HCT116 (cell line): ENCODE measurements around the gene PDE4B. TPM values are rescaled to one million over a fixed set of nuclear protein-coding genes. Genes with fewer than 3 reads are reported as not detected.

ENCODE experiments used
- ATAC-seq: fragments of 200-7000 bp; cut with Tn5 transposase; 2 replicates; pipeline ENCODE4 v1.9.1; 2020; ENCODE audit warnings: mild to moderate bottlenecking, moderate library complexity
- BruUV-seq: library from RNA; stranded (reverse); fragments of 400-500 nt; replicated peaks from 2 replicates; lab custom pipeline; 2021; lab: Mats Ljungman, UMichigan
- CTCF ChIA-PET: fragments of 300-600 bp; sonication (Branson Sonifier 250); formaldehyde crosslinking; loops from one replicate; lab custom pipeline; 2021; ENCODE audit warnings: antibody characterized with exemption; lab: Charles Lee
- POLR2A ChIA-PET: fragments of 300-600, 350-600 bp; sonication (Branson Sonifier 250); formaldehyde crosslinking; loops from one replicate; lab custom pipeline; 2021; ENCODE audit warnings: antibody characterized with exemption; lab: Charles Lee
- RAD21 ChIA-PET, 2 experiments: fragments of 300-600 bp; sonication (Branson Sonifier 250); formaldehyde crosslinking; loops; one replicate each; lab custom pipeline; 2023; ENCODE audit warnings: low total read pairs in 2 of 2; ENCODE audit not compliant: uncharacterized antibody in 2 of 2, unreplicated experiment in 2 of 2, low non-redundant PET in 1 of 2; lab: Charles Lee
- DNase-seq: peaks from one replicate; pipeline ENCODE4 v3.0.0-alpha.2; 2010; ENCODE audit warnings: low read depth, low spot score
- H2AFZ ChIP-seq: fragments of 200-600 bp; shearing (Covaris generic), sonication (generic); 2 replicates; pipeline ENCODE4 v1.6.1; 2017; ENCODE audit warnings: low read depth, mixed run types, mixed read lengths, antibody characterized with exemption, low read length; ENCODE audit not compliant: poor library complexity, severe bottlenecking
- H3K27ac ChIP-seq: 2 replicates; pipeline ENCODE4 v1.5.1; 2012; ENCODE audit warnings: low read depth, low read length
- H3K27me3 ChIP-seq: fragments of 200-600 bp; sonication (generic); 2 replicates; pipeline ENCODE4 v1.6.1; 2016; ENCODE audit warnings: mixed run types, low read length, mixed read lengths; ENCODE audit not compliant: insufficient read depth
- H3K36me3 ChIP-seq, 2 experiments: fragments of 200-500 bp in 1 of 2; fragments of 200-600 bp in 1 of 2; sonication (Bioruptor generic) in 1 of 2; sonication (generic) in 1 of 2; 2 replicates each; pipeline versions ENCODE4 v1.5.1 to v1.6.1; 2014 to 2016; ENCODE audit warnings: low read length in 2 of 2, inconsistent platforms in 1 of 2, mixed read lengths in 1 of 2, mixed run types in 1 of 2; ENCODE audit not compliant: insufficient read depth in 2 of 2, control insufficient read depth in 1 of 2
- H3K4me1 ChIP-seq, 2 experiments: fragments of 200-600 bp in 1 of 2; sonication (generic) in 1 of 2; 2 replicates each; pipeline versions ENCODE4 v1.5.1 to v1.6.1; 2012 to 2017; ENCODE audit warnings: low read length in 2 of 2, inconsistent platforms in 1 of 2, mild to moderate bottlenecking in 1 of 2, mixed read lengths in 1 of 2, mixed run types in 1 of 2, moderate library complexity in 1 of 2; ENCODE audit not compliant: insufficient read depth in 2 of 2, control insufficient read depth in 1 of 2
- H3K4me2 ChIP-seq: fragments of 200-600 bp; sonication (generic); 2 replicates; pipeline ENCODE4 v1.6.1; 2017; ENCODE audit warnings: mixed run types, low read length, mixed read lengths
- H3K4me3 ChIP-seq, 2 experiments: fragments of 200-600 bp in 1 of 2; sonication (generic) in 1 of 2; replicated peaks in 1 of 2; 2 replicates each; pipeline ENCODE4 v1.5.1; 2011 to 2016; ENCODE audit warnings: low read length in 2 of 2, control low read depth in 1 of 2, low read depth in 1 of 2, mild to moderate bottlenecking in 1 of 2, mixed read lengths in 1 of 2, mixed run types in 1 of 2
- H3K79me2 ChIP-seq: fragments of 200-600 bp; sonication (generic); 2 replicates; pipeline ENCODE4 v1.6.1; 2017; ENCODE audit warnings: mild to moderate bottlenecking, mixed run types, low read length, moderate library complexity, mixed read lengths; ENCODE audit not compliant: insufficient read depth
- H3K9ac ChIP-seq: fragments of 200-600 bp; sonication (generic); 2 replicates; pipeline ENCODE4 v1.6.1; 2016; ENCODE audit warnings: low read length, mixed read lengths
- H3K9me2 ChIP-seq: fragments of 200-600 bp; sonication (generic), shearing (Covaris generic); 2 replicates; pipeline ENCODE4 v1.6.1; 2017; ENCODE audit warnings: mixed run types, mild to moderate bottlenecking, moderate library complexity; ENCODE audit not compliant: insufficient read depth
- H3K9me3 ChIP-seq, 2 experiments: fragments of 200-500 bp in 1 of 2; fragments of 200-600 bp in 1 of 2; sonication (Bioruptor generic) in 1 of 2; sonication (generic) in 1 of 2; 2 replicates each; pipeline ENCODE4 v1.6.1; 2014 to 2017; ENCODE audit warnings: low read length in 2 of 2, mixed read lengths in 2 of 2, inconsistent platforms in 1 of 2, low read depth in 1 of 2, mild to moderate bottlenecking in 1 of 2, mixed run types in 1 of 2, moderate library complexity in 1 of 2; ENCODE audit not compliant: control insufficient read depth in 1 of 2, insufficient read depth in 1 of 2
- H4K20me1 ChIP-seq: fragments of 200-600 bp; sonication (generic), shearing (Covaris generic); 2 replicates; pipeline ENCODE4 v1.6.1; 2017; ENCODE audit warnings: mixed run types, mild to moderate bottlenecking, moderate library complexity; ENCODE audit not compliant: insufficient read depth
- CBX3 ChIP-seq: IDR thresholded peaks from 2 replicates; pipeline ENCODE4 v1.6.1; 2012; ENCODE audit warnings: low read depth
- EGR1 ChIP-seq: IDR thresholded peaks from 2 replicates; pipeline ENCODE4 v1.6.1; 2012; ENCODE audit warnings: low read depth
- EZH2 ChIP-seq: fragments of 200-600 bp; sonication (generic); IDR thresholded peaks from 2 replicates; pipeline ENCODE4 v1.6.1; 2017; ENCODE audit warnings: antibody characterized with exemption, mixed run types
- EZH2phosphoT487 ChIP-seq: fragments of 200-600 bp; IDR thresholded peaks from 2 replicates; pipeline ENCODE4 v1.6.1; 2018; ENCODE audit warnings: antibody characterized with exemption, borderline replicate concordance
- JUND ChIP-seq: IDR thresholded peaks from 2 replicates; pipeline ENCODE4 v1.6.1; 2012
- SIN3A ChIP-seq: IDR thresholded peaks from 2 replicates; pipeline ENCODE4 v1.6.1; 2012; ENCODE audit warnings: low read depth
- SP1 ChIP-seq: IDR thresholded peaks from 2 replicates; pipeline ENCODE4 v1.6.1; 2012; ENCODE audit warnings: low read depth
- SRF ChIP-seq: IDR thresholded peaks from 2 replicates; pipeline ENCODE4 v1.6.1; 2012; ENCODE audit warnings: low read depth
- TCF7L2 ChIP-seq: IDR thresholded peaks from 2 replicates; pipeline ENCODE4 v1.7.0; 2011; ENCODE audit warnings: borderline replicate concordance, inconsistent platforms; ENCODE audit not compliant: insufficient read depth, insufficient read length; ENCODE audit errors: extremely low read depth
- YY1 ChIP-seq: IDR thresholded peaks from 2 replicates; pipeline ENCODE4 v1.6.1; 2011; ENCODE audit warnings: low read length, low read depth, moderate library complexity, mild to moderate bottlenecking; ENCODE audit not compliant: insufficient replicate concordance; ENCODE audit errors: extremely low read depth
- ZFX ChIP-seq: fragments of 450-650 bp; IDR thresholded peaks from 2 replicates; pipeline ENCODE4 v1.6.1; 2017
- ZNF274 ChIP-seq: fragments of 200-500 bp; sonication (Bioruptor generic); IDR thresholded peaks from 2 replicates; pipeline ENCODE4 v1.6.1; 2014; ENCODE audit warnings: mild to moderate bottlenecking, low read depth, low read length, inconsistent platforms
- intact Hi-C: fragments of 100-400 bp; cut with micrococcal nuclease; formaldehyde crosslinking; loops from 2 replicates; pipeline ENCODE4 v1.10.0; 2022
- total RNA-seq: library from RNA; stranded (reverse); gene quantifications from one replicate; pipeline ENCODE4 v1.2.1, GENCODE V29; 2021; ENCODE audit not compliant: unreplicated experiment
- TF ChIP-seq, protein P1 (sequence below), 3 experiments: fragments of 200-600 bp in 1 of 3; sonication (generic) in 1 of 3; IDR thresholded peaks in 2 of 3; conservative IDR thresholded peaks in 1 of 3; 2 replicates each; pipeline ENCODE4 v1.5.1; 2012 to 2017; ENCODE audit warnings: low read depth in 2 of 3, low read length in 2 of 3, antibody characterized with exemption in 1 of 3, borderline replicate concordance in 1 of 3, control low read depth in 1 of 3, mild to moderate bottlenecking in 1 of 3, mixed read lengths in 1 of 3, mixed run types in 1 of 3, moderate library complexity in 1 of 3; ENCODE audit not compliant: insufficient read depth in 1 of 3
- TF ChIP-seq, protein P2 (sequence below): IDR thresholded peaks from 2 replicates; pipeline ENCODE4 v1.6.1; 2012
- TF ChIP-seq, protein P3 (sequence below): IDR thresholded peaks from 2 replicates; pipeline ENCODE4 v1.6.1; 2012; ENCODE audit warnings: low read depth

The PDE4B gene
- total RNA-seq, 1 experiment from 2014 or later: 76.9 TPM

DNA sequence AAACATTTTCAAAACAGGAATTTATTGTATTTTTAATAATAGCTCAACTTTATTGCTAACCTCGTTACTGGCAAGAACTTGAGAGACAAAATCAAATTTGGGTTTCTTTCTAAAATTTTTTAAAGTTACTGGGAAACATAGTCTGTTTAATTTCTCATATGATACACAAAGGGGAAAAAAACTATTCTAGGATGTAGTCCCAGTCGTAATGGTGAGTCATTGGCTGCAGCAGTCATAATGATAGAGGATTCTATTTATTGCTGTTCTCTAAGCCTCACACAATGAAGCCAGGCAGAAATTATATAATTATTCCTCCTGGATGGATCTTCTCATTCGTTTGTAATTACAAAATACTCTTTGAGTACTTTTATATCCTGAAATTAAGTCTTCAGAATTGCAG is 414.8 kb downstream of the PDE4B start:
- Histone ChIP-seq H2AFZ (no peak overlapping the region), H3K9me3 (no peaks in the 10 kb centered on the region), H3K4me3 (no peak overlapping the region), H3K27me3 (no peaks in the 10 kb centered on the region), H3K9ac (no peak overlapping the region), H3K36me3 (no peaks in the 10 kb centered on the region), H3K4me2 (no peak overlapping the region), H3K4me1 (no peaks in the 10 kb centered on the region), H4K20me1 (no peaks in the 10 kb centered on the region), H3K9me2 (no peaks in the 10 kb centered on the region), H3K79me2 (no peaks in the 10 kb centered on the region), H3K27ac (no peak overlapping the region)
- TF ChIP-seq, protein P1, sequence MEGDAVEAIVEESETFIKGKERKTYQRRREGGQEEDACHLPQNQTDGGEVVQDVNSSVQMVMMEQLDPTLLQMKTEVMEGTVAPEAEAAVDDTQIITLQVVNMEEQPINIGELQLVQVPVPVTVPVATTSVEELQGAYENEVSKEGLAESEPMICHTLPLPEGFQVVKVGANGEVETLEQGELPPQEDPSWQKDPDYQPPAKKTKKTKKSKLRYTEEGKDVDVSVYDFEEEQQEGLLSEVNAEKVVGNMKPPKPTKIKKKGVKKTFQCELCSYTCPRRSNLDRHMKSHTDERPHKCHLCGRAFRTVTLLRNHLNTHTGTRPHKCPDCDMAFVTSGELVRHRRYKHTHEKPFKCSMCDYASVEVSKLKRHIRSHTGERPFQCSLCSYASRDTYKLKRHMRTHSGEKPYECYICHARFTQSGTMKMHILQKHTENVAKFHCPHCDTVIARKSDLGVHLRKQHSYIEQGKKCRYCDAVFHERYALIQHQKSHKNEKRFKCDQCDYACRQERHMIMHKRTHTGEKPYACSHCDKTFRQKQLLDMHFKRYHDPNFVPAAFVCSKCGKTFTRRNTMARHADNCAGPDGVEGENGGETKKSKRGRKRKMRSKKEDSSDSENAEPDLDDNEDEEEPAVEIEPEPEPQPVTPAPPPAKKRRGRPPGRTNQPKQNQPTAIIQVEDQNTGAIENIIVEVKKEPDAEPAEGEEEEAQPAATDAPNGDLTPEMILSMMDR (IDR thresholded peaks at IDR 0.05 in 2 of 3, conservative IDR thresholded peaks at IDR 0.05 in 1 of 3; ENCODE audit: borderline replicate concordance in 1 of 3, insufficient read depth in 1 of 3, low read depth in 2 of 3, low read length in 2 of 3): no peak
- TF ChIP-seq YY1: no peak
- no peak for TF ChIP-seq ZNF274
- no peak for TF ChIP-seq SP1
- no peak for TF ChIP-seq JUND
- no peak for TF ChIP-seq CBX3
- TF ChIP-seq TCF7L2: no peak
- no peak for TF ChIP-seq EZH2phosphoT487
- TF ChIP-seq ZFX: no peak
- TF ChIP-seq, protein P2, sequence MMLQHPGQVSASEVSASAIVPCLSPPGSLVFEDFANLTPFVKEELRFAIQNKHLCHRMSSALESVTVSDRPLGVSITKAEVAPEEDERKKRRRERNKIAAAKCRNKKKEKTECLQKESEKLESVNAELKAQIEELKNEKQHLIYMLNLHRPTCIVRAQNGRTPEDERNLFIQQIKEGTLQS: no peak
- no peak for TF ChIP-seq EGR1
- TF ChIP-seq, protein P3, sequence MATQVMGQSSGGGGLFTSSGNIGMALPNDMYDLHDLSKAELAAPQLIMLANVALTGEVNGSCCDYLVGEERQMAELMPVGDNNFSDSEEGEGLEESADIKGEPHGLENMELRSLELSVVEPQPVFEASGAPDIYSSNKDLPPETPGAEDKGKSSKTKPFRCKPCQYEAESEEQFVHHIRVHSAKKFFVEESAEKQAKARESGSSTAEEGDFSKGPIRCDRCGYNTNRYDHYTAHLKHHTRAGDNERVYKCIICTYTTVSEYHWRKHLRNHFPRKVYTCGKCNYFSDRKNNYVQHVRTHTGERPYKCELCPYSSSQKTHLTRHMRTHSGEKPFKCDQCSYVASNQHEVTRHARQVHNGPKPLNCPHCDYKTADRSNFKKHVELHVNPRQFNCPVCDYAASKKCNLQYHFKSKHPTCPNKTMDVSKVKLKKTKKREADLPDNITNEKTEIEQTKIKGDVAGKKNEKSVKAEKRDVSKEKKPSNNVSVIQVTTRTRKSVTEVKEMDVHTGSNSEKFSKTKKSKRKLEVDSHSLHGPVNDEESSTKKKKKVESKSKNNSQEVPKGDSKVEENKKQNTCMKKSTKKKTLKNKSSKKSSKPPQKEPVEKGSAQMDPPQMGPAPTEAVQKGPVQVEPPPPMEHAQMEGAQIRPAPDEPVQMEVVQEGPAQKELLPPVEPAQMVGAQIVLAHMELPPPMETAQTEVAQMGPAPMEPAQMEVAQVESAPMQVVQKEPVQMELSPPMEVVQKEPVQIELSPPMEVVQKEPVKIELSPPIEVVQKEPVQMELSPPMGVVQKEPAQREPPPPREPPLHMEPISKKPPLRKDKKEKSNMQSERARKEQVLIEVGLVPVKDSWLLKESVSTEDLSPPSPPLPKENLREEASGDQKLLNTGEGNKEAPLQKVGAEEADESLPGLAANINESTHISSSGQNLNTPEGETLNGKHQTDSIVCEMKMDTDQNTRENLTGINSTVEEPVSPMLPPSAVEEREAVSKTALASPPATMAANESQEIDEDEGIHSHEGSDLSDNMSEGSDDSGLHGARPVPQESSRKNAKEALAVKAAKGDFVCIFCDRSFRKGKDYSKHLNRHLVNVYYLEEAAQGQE: no peak
- TF ChIP-seq SIN3A: no peak
- no peak for TF ChIP-seq EZH2
- TF ChIP-seq SRF: no peak
- intact Hi-C loops: no loop called here
- ChIA-PET CTCF (no interaction called here), RAD21 (no interaction called here), POLR2A (no interaction called here)
- ATAC-seq (no peak), DNase-seq (no peak)
- BruUV-seq: no TSS peak
